Measurements from ENCODE around the gene ADH4. TPM values are rescaled to one million over a fixed set of nuclear protein-coding genes. Genes with fewer than 3 reads are reported as not detected.

ADH4 gene
- total RNA-seq, 1 experiment from 2014 or later: not detected

- H3K4me1 Mint-ChIP-seq: peaks cover 29 to 30% of the 10 kb centered on the region in 2 experiments
- H2BK5ac ChIP-seq (ENCODE audit: insufficient read length, low read length): no peak overlapping the region
- peak overlapping the region; percentile 96 for H3K4me2 ChIP-seq (ENCODE audit: insufficient read depth, insufficient read length, low read length)
- no peak overlapping the region for H3K27ac ChIP-seq (ENCODE audit: insufficient read length, low read depth, low read length)
- no peak overlapping the region for H4K8ac ChIP-seq (replicated peaks; ENCODE audit: insufficient read length, low read depth, low read length)
- no peak overlapping the region for H3K23ac ChIP-seq (ENCODE audit: insufficient read length, low read depth, low read length)
- no peaks in the 10 kb centered on the region for H3K9me3 ChIP-seq (ENCODE audit: control insufficient read depth, low read depth, low read length)
- H2AFZ ChIP-seq (ENCODE audit: low read length): no peak overlapping the region
- no peaks in the 10 kb centered on the region for H4K20me1 ChIP-seq (ENCODE audit: control insufficient read depth, insufficient read depth, insufficient read length)
- H2AK5ac ChIP-seq (ENCODE audit: insufficient read length, low read length): no peak overlapping the region
- H3K4me3 Mint-ChIP-seq: peak overlapping the region; percentile 31 to 62; a peak in 4 of 5 replicates
- H3K79me2 ChIP-seq (ENCODE audit: insufficient read depth, low read length): peaks cover 9% of the 10 kb centered on the region
- no peaks in the 10 kb centered on the region for H3K4me1 ChIP-seq (ENCODE audit: insufficient read depth, low read length)
- no peak overlapping the region for H3T11ph ChIP-seq (ENCODE audit: low read length)
- no peak overlapping the region for H3K14ac ChIP-seq (ENCODE audit: insufficient read depth, low read length)
- peak overlapping the region in 1 of 3 experiments; percentile 11; a peak in 1 of 7 replicates for H3K27ac Mint-ChIP-seq
- H3K23me2 ChIP-seq (ENCODE audit: insufficient read length, low read depth, low read length, poor library complexity, severe bottlenecking): peaks cover 8% of the 10 kb centered on the region
- H3K56ac ChIP-seq (ENCODE audit: insufficient read length, low read depth, low read length): no peak overlapping the region
- H3K79me1 ChIP-seq (ENCODE audit: insufficient read depth, low read depth, low read length, poor library complexity, severe bottlenecking): no peaks in the 10 kb centered on the region
- H2BK12ac ChIP-seq (ENCODE audit: insufficient read length, low read depth, low read length): no peak overlapping the region
- H3K27me3 Mint-ChIP-seq (ENCODE audit: low read depth): no peaks in the 10 kb centered on the region
- no peaks in the 10 kb centered on the region; a peak in 3 of 5 replicates for H3K9me3 Mint-ChIP-seq
- no peak overlapping the region for H2BK120ac ChIP-seq (ENCODE audit: low read depth, low read length, poor library complexity, severe bottlenecking)
- H3K27me3 ChIP-seq (ENCODE audit: insufficient read depth, low read length): no peaks in the 10 kb centered on the region
- DNase-seq: no peak
- no peak for TF ChIP-seq CTCF (conservative IDR thresholded peaks at IDR 0.05)
- H2BK15ac ChIP-seq (ENCODE audit: low read depth, low read length): no peak overlapping the region
- peaks cover 0 to 17% (median 6%) of the 10 kb centered on the region in 3 experiments for H3K36me3 Mint-ChIP-seq (ENCODE audit: insufficient read depth in 1 of 3, low read depth in 3 of 3)
- H4K5ac ChIP-seq (ENCODE audit: insufficient read length, low read depth, low read length): no peak overlapping the region
- no peak overlapping the region for H3K18ac ChIP-seq (ENCODE audit: insufficient read length, low read depth, low read length)
- H2BK20ac ChIP-seq (ENCODE audit: low read depth, low read length, poor library complexity, severe bottlenecking): no peak overlapping the region
- no peak overlapping the region for H3K4ac ChIP-seq (ENCODE audit: low read depth, low read length)
- no peak overlapping the region for H4K91ac ChIP-seq (ENCODE audit: insufficient read length, low read depth, low read length)
- no peak overlapping the region for H3K9ac ChIP-seq (ENCODE audit: extremely low read depth, insufficient read length, low read length)
- no CpG with 5 or more reads among the region's 2 CpGs for WGBS (ENCODE audit: extremely low coverage, insufficient read length, low lambda C conversion rate)
Observed at GRCh38 chr4:99090481-99091215, 53.4 kb downstream of the ADH4 start.
